B cell (primary cell): ENCODE data around the gene DPH2. TPM values are rescaled to one million over a fixed set of nuclear protein-coding genes. Genes with fewer than 3 reads are reported as not detected.

Experiments used
- ATAC-seq: fragments of 200-7000 bp; cut with Tn5 transposase; one replicate; pipeline ENCODE4 v1.10.0; 2021; ENCODE audit warnings: low read depth, mild to moderate bottlenecking, moderate number of reproducible peaks, moderate library complexity
- CTCF ChIA-PET: fragments of 350-600 bp; sonication (Branson Sonifier 250); formaldehyde crosslinking; loops from one replicate; lab custom pipeline; 2021; ENCODE audit warnings: antibody characterized with exemption, inconsistent platforms; lab: Charles Lee
- POLR2A ChIA-PET: fragments of 350-600 bp; sonication (Branson Sonifier 250); formaldehyde crosslinking; loops from one replicate; lab custom pipeline; 2021; ENCODE audit warnings: antibody characterized with exemption; lab: Charles Lee
- DNase-seq: peaks from one replicate; pipeline ENCODE4 v3.0.0; 2013
- H2AFZ ChIP-seq: 2 replicates; pipeline ENCODE4 v1.6.1; 2012; ENCODE audit warnings: mild to moderate bottlenecking, low read depth, low read length; ENCODE audit not compliant: insufficient read depth, poor library complexity, severe bottlenecking
- H3K27ac ChIP-seq, 2 donors: 1 replicate in 1 of 2; 2 replicates in 1 of 2; pipeline ENCODE4 v1.5.1; 2012 to 2013; ENCODE audit warnings: low read length in 2 of 2, mild to moderate bottlenecking in 2 of 2, moderate library complexity in 1 of 2
- H3K27me3 ChIP-seq, 4 experiments: fragments of 200-600 bp in 1 of 4; sonication (generic) in 1 of 4; replicated peaks in 1 of 4; 1 replicate in 2 of 4; 2 replicates in 2 of 4; pipeline versions ENCODE4 v1.6.1 to v1.7.0; 2013 to 2016; ENCODE audit warnings: low read length in 3 of 4, mild to moderate bottlenecking in 2 of 4, mixed read lengths in 1 of 4, moderate library complexity in 1 of 4; ENCODE audit not compliant: insufficient read depth in 4 of 4, control insufficient read depth in 3 of 4; ENCODE audit errors: control extremely low read depth in 1 of 4
- H3K36me3 ChIP-seq, 2 experiments: replicated peaks in 1 of 2; 1 replicate in 1 of 2; 2 replicates in 1 of 2; pipeline versions ENCODE4 v1.6.1 to v1.7.1; 2013; ENCODE audit warnings: low read length in 1 of 2; ENCODE audit not compliant: insufficient read depth in 2 of 2, control insufficient read depth in 1 of 2; ENCODE audit errors: control extremely low read depth in 1 of 2, extremely low read depth in 1 of 2
- H3K4me1 ChIP-seq, 2 donors: fragments of 200-600 bp in 1 of 2; sonication (generic) in 1 of 2; 1 replicate in 1 of 2; 2 replicates in 1 of 2; pipeline versions ENCODE4 v1.5.1 to v1.6.1; 2013 to 2017; ENCODE audit warnings: low read length in 2 of 2; ENCODE audit not compliant: control insufficient read depth in 2 of 2, insufficient read depth in 2 of 2
- H3K4me2 ChIP-seq: replicated peaks from 2 replicates; pipeline ENCODE3; 2012; ENCODE audit warnings: mild to moderate bottlenecking, low read depth, low read length; ENCODE audit not compliant: poor library complexity, severe bottlenecking
- H3K4me3 ChIP-seq, 5 experiments: fragments of 200-600 bp in 1 of 5; sonication (generic) in 1 of 5; 1 replicate in 3 of 5; 2 replicates in 2 of 5; pipeline versions ENCODE4 v1.5.1 to v1.7.0; 2011 to 2016; ENCODE audit warnings: low read length in 4 of 5, mild to moderate bottlenecking in 4 of 5, low read depth in 2 of 5, control low read depth in 1 of 5, moderate library complexity in 1 of 5; ENCODE audit not compliant: insufficient read depth in 1 of 5; ENCODE audit errors: control extremely low read depth in 1 of 5, extremely low read depth in 1 of 5
- H3K79me2 ChIP-seq: fragments of 200-600 bp; sonication (generic); one replicate; pipeline ENCODE4 v1.6.0; 2016; ENCODE audit warnings: low read length; ENCODE audit not compliant: control insufficient read depth, insufficient read depth
- H3K9ac ChIP-seq: fragments of 200-600 bp; sonication (generic); 2 replicates; pipeline ENCODE4 v1.6.1; 2017; ENCODE audit warnings: mild to moderate bottlenecking, low read length, moderate library complexity
- H3K9me3 ChIP-seq, 3 donors: one replicate each; pipeline versions ENCODE4 v1.6.1 to v1.7.1; 2013; ENCODE audit warnings: low read length in 2 of 3; ENCODE audit not compliant: control insufficient read depth in 2 of 3, insufficient read depth in 1 of 3; ENCODE audit errors: control extremely low read depth in 1 of 3
- H4K20me1 ChIP-seq: 2 replicates; pipeline ENCODE4 v1.6.0; 2012; ENCODE audit warnings: mild to moderate bottlenecking, low read length; ENCODE audit not compliant: insufficient read depth, control insufficient read depth, poor library complexity, severe bottlenecking
- H3K27ac Mint-ChIP-seq: one replicate; pipeline ENCODE4 v1.8.0; 2021; ENCODE audit warnings: mixed read lengths
- H3K27me3 Mint-ChIP-seq: one replicate; pipeline ENCODE4 v1.8.0; 2021; ENCODE audit warnings: mixed read lengths
- H3K4me1 Mint-ChIP-seq: one replicate; pipeline ENCODE4 v1.8.0; 2021; ENCODE audit warnings: mixed read lengths
- H3K4me3 Mint-ChIP-seq: one replicate; pipeline ENCODE4 v1.8.0; 2021; ENCODE audit warnings: mixed read lengths
- H3K9me3 Mint-ChIP-seq: one replicate; pipeline ENCODE4 v1.8.0; 2022; ENCODE audit warnings: mixed read lengths; ENCODE audit not compliant: insufficient read depth
- CTCF ChIP-seq: fragments of 200-600 bp; IDR thresholded peaks from one replicate; pipeline ENCODE4 v1.8.0; 2022; ENCODE audit warnings: antibody characterized with exemption, mild to moderate bottlenecking
- EZH2 ChIP-seq: IDR thresholded peaks from 2 replicates; pipeline ENCODE4 v1.6.1; 2012; ENCODE audit warnings: borderline replicate concordance, low read depth, mild to moderate bottlenecking, moderate library complexity, low read length; ENCODE audit not compliant: insufficient read depth, poor library complexity, severe bottlenecking
- WGBS: methylation state at CpG from one replicate; pipeline ENCODE4 v1.1.5; 2013; ENCODE audit warnings: missing lambda C conversion rate; ENCODE audit not compliant: insufficient coverage; 5-methylcytosine and 5-hydroxymethylcytosine counted together
- intact Hi-C: fragments of 100-400 bp; cut with micrococcal nuclease; formaldehyde crosslinking; loops from one replicate; pipeline ENCODE4 v1.10.0; 2022
- polyA plus RNA-seq: library from polyadenylated mRNA; depleted of rRNA; stranded (reverse); fragments of >200 nt; gene quantifications from 2 replicates; pipeline ENCODE4 v1.2.3, GENCODE V29; 2012
- total RNA-seq, 2 donors: library from RNA; stranded (reverse); fragments of 120-200 nt in 1 of 2; gene quantifications; 1 replicate in 1 of 2; 2 replicates in 1 of 2; pipeline versions ENCODE4 v1.2.3 to v1.2.4, GENCODE V29; 2013 to 2022

The DPH2 gene
- total and polyA plus RNA-seq, 2 donors (not counting 1 experiment from before 2014, with no cell fraction given) = 30.5 to 71.9 TPM

- Mint-ChIP-seq H3K4me1 (no peaks in the 10 kb centered on the region), H3K27ac (no peak overlapping the region), H3K4me3 (no peak overlapping the region), H3K9me3 (no peaks in the 10 kb centered on the region), H3K27me3 (peaks cover 9% of the 10 kb centered on the region)
- no peaks in the 10 kb centered on the region for H4K20me1 ChIP-seq
- H3K27ac ChIP-seq = no peak overlapping the region
- no peak for TF ChIP-seq EZH2
- no peak for TF ChIP-seq CTCF
- no peak overlapping the region for H3K4me2 ChIP-seq
- ChIA-PET CTCF (interaction anchor here (0.8 to 3.6 kb wide), 4 partner anchors 10 to 25 kb away, joined by 3 to 21 read pairs (median 12); partner anchors contain the start of gene CCDC24), POLR2A (no interaction called here)
- intact Hi-C loops = no loop called here
- ATAC-seq (no peak), DNase-seq (no peak)
- no peaks in the 10 kb centered on the region for H3K36me3 ChIP-seq
- no peaks in the 10 kb centered on the region for H3K9me3 ChIP-seq
- 94% methylated on average over 20 of the region's 20 CpGs for WGBS
- no peak overlapping the region for H3K9ac ChIP-seq
- H3K4me3 ChIP-seq = no peak overlapping the region
- no peaks in the 10 kb centered on the region for H3K27me3 ChIP-seq
- no peaks in the 10 kb centered on the region for H3K79me2 ChIP-seq
- no peak overlapping the region for H2AFZ ChIP-seq
- no peaks in the 10 kb centered on the region for H3K4me1 ChIP-seq
Observed at GRCh38 chr1:44016041-44016889, 46.5 kb downstream of the DPH2 start.

- Mint-ChIP-seq H3K4me3 (no peak overlapping the region), H3K27me3 (peaks cover 9% of the 10 kb centered on the region), H3K27ac (no peak overlapping the region), H3K9me3 (no peaks in the 10 kb centered on the region), H3K4me1 (no peaks in the 10 kb centered on the region)
- Histone ChIP-seq H3K4me2 (no peak overlapping the region), H3K79me2 (no peaks in the 10 kb centered on the region), H3K4me3 (no peak overlapping the region), H3K4me1 (no peaks in the 10 kb centered on the region), H3K36me3 (no peaks in the 10 kb centered on the region), H3K9me3 (no peaks in the 10 kb centered on the region), H3K27ac (no peak overlapping the region), H3K9ac (no peak overlapping the region), H4K20me1 (no peaks in the 10 kb centered on the region), H3K27me3 (no peaks in the 10 kb centered on the region), H2AFZ (no peak overlapping the region)
- DNase-seq (no peak), ATAC-seq (no peak)
- CTCF ChIA-PET = interaction anchor here (0.8 to 3.6 kb wide), 3 partner anchors 11 to 25 kb away, joined by 3 to 21 read pairs (median 3); partner anchors contain the start of gene CCDC24
- no peak for TF ChIP-seq EZH2
- no peak for TF ChIP-seq CTCF
- intact Hi-C loops = no loop called here
- WGBS = 94% methylated on average over 14 of the region's 20 CpGs
- POLR2A ChIA-PET = no interaction called here
Observed at GRCh38 chr1:44016890-44017400, 47.1 kb downstream of the DPH2 start.
